NCI-H510A (cell line): ENCODE results near the gene PCBP3.
"Not testable (repeated sequence)": the region's sequence is repeated elsewhere in the genome, so short reads cannot be mapped to it uniquely, and the experiment has no call there.

ENCODE experiments used
- DNase-seq: peaks from one replicate; lab custom pipeline; 2025; lab: John Stamatoyannopoulos, UW

PCBP3 gene

DNA sequence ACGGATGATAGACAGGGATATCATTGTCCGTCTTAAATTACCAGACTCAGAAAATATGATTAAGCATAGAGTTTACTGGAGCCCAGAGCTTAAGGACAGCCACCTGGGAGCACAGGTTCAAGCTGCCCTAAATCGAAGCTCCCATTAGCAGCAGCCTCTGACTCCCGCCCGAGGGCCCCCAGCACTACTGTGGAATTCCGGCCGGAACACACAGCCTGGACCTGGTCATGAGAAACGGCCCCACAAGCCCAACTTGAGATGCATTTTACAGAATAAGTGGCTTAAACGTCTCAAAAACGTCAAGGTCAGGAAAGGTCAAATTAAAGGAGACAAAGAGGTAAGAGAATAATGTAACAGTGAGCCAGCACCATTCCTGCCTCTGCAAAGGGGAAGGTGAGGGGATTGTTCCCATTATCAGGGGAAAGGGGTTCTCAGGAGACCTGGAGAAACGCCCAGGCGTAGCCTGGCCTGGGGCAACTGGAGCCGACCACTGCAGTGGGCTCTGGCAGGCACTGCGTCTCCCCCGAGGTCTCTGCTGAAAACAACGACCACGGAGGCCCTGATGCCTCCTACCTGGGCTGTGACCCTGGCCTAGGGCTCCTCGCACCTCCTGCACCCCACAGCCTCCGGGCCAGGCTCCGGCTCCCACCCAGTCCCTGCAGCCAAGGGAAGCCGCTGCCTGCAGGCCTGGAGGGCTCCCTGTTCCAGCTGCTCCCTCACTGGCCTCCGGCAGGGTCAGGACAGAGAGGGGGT, 326.6 kb downstream of the PCBP3 start:
- DNase-seq, result no peak

DNA sequence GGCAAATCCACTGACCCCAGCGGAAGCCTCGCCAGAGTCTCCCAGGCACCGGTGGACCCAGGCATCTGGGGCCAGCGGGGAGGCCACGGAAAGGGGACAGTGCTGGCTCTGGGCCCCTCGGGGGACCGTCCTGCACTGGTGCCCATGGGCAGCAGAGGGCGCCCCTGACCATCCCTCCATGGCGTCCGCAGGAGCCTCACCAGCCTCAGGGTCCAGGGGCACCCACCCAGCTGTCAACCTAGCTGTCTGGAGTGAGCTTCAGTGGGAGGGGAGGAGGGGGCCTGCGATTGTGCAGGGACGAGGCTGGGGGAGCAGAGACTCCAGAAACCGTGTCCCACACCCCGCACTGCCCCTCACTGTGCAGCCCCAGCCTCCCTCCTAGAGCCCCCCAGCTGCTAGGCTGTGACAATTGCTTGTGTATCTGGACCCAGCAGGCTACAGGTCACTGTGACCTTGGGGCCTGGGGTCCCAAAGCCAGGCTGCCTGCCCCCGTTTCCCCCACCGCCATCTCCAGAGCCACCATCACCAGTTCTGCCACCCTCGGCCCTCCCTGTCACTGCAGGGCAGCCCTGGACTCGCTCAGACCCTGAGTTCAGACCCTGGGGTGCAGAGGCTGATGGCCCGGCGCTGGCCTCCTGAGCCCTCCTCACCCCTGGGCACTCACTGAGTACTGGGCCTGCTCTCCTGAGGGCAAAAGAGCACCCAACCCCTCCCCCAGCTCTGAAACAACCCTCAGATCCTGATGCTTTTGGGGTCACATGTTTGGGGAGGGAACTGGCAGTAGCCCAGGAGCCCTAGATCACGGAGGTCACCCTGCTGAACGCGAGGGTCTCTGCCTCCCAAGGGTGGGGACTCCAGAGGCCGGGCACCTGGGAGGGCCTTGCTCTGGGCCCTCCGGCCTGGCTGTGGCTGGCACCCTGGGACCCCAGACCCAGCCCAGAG, 327.4 kb downstream of the PCBP3 start:
- no peak for DNase-seq

DNA sequence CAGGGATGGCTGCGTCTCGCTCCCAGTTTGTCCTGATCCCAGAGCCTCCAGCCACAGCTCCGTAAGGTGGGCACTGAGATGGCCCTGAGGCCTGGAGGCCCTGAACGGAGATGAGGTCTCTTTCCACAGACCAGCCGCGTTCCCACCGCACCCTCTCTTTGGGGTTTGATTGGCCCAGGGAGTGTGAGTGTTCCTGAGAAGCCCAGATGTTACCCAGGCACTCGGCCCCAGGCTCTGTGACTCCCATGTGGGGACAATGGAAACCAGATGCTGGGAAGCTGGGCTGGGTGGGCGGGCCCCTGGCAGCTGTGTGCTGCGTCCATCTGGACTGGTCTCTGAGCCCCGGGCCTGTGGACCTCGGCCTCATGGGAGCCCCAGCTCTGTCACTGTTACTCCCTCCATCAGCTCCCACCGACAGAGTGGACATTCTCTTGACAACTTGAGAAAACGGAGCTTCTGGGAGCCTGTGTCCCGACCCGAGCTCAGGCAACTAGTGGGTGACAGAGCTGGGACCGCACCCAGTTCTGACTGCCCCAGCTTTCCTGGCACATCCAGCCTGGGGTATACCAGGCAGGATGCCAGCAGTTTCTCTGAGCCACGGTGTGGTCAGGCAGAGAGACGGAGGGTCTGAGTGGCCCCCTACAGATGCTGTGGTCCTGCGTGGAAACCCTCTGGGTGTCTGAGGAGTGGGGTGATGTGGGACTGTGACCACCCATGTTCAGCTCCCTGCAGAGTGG, 328.3 kb downstream of the PCBP3 start:
- no peak for DNase-seq

DNA sequence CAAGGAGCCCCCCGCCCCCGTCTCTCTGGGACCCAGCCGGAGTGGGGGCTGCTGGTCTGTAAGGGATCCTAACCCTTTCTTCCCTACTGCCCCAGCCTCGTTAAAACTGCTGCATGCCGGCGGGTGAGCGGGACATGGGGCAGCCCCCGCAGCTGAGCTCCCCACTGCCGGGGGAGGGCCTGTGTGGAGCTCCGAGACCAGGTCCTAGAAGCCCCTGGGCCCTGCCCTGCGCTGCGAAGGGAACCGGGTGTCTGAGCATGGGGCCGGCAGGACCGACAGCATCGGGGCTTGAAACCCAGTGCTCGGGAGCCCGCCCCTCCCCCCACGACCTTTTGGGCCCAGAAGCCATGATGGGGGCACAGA, 328.8 kb downstream of the PCBP3 start:
- no peak for DNase-seq

- DNase-seq, result no peak
These were observed 329.4 kb downstream of the PCBP3 start for GRCh38 chr21:45972716-45973474.

DNA sequence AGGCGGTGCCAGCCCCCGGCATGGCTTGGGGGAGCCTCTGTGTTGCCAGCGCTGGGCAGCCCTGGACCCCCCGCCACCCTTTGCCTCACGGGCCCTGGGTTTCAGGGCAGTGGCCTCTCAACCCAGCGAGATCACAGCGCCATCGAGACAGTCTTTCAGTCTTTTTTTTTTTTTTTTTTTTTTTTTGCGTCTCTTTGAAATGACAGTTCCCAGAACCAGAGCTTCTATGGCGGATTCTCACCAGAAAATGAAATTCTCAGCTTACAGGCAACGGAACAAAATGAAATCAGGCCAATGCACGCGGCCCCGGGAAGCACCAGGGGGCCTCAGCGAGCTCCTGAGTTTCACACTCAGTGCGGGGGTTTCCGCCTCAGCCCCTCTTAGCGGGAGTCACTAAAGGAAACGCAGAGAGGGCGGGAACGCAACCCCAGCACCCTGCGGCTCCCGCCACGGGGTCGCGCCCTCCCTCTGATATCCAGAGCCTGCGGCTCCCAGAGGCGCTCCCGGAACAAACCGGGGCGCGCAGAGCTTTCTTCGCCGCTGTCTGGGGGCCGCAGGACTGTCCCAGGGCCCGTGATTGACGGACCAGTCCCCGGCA, 330.0 kb downstream of the PCBP3 start:
- DNase-seq, result no peak

DNA sequence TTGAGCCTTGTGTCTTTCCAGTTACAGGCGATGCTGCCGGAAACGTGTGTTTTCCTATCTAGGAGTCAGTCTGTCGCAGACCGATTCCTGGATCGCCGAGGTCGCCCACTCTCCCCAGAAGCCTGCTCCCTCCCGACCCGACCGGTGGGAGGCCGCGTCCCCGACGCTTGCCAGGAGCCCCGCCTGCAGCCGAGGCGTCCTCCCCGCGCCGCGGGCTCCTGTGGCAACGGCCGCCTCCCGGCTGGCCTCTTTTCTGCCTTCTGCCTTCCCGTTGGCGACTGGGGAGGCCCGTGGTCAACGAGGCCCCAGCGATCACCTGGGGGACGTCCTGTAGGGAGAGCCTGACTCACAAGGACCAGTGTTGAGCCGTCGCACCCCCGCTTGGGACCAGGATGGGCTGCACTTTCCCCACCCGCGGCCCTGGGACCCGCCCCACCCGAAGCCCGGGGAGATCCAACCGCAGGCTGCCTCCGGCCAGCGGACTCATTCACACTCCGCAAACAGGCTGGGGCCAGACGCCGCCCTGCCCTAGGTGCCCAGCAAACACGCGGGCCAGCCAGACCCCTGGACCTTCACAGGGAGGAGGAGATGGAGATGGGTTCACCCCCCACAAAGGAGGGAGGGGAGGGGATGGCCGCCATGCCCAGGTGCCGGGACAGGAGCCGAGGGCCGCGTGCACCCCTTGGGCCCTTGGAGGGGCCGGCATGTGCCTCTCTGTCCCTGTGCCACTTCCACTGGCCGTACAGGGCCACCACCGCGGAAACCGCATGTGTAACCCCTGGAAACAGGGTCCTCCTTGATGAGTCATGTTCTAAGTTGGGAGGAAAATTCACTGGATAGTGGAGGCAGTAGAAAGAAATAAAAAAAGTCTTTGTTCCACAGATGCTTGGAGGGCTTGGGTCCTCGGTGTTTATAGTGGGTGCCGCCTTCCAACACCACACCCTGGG, 330.8 kb downstream of the PCBP3 start:
- DNase-seq, result no peak

GRCh38 chr21:45975020-45975666, 331.6 kb downstream of the PCBP3 start:
- DNase-seq, result no peak

DNA sequence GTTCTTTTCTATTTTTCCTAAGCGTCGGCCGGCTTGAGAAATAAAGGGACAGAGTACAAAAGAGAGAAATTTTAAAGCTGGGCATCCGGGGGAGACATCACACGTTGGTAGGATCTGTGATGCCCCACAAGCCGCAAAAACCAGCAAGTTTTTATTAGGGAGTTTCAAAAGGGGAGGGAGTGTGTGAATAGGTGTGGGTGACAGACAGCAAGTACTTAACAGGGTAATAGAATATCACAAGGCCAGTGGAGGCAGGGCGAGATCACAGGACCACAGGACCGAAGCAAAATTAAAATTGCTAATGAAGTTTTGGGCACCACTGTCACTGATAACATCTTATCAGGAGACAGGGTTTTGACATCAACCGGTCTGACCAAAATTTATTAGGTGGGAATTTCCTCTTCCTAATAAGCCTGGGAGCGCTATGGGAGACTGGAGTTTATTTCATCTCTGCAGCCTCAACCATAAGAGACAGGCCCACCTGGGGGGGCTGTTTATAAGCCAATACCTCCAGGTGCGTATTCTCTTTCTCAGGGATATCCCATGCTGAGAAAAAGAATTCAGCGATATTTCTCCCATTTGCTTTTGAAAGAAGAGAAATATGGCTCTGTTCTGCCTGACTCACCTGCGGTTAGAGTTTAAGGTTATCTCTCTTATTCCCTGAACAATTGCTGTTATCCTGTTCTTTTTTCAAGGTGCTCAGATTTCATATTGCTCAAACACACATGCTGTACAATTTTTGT, 332.3 kb downstream of the PCBP3 start:
- DNase-seq, result not testable (repeated sequence)

GRCh38 chr21:45976701-45977311, 333.3 kb downstream of the PCBP3 start:
- no peak for DNase-seq

DNA sequence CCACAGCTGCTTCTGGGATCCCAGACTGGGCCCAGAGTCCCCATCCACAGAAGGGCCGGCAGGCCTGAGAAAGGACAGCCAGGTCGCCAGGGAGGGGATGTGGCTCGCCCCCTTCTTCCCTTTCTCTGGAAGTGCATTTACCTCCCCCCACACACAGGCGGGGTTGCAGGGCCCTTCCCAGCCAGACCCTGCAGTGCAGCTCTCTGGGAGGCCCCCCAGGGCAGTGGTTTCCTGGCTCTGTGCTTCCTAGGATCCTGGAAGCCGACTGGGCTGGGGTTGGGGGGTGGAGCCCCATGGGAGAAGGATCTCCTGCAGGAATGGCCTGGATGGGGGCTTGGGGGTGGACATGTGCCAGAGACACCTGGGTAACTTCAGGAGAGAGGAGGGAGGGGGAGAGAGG, 333.9 kb downstream of the PCBP3 start:
- DNase-seq, result no peak

DNA sequence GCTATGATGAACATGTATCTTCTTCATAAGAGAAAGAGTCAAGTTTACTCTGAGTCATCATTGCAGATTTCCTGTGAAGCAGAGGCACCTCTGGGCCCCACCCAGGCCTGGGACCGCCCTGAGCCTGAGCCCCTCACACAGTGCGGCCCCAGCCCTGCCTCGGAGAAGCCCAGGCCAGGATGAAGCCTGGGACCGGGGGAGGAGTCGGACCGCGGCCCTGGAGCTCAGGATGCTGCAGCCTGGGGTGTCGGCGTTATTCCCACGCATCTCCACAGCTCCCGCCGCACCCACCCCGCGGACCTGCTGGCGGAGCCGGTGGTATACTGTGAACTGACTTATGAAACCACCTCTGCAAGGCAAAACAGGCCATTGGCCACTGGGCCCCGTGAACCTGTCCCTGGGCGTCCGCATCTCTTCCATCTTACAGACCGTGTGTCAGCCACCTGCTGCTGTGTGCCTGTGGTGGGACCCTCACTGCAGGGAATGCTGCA, 335.7 kb downstream of the PCBP3 start:
- no peak for DNase-seq

DNA sequence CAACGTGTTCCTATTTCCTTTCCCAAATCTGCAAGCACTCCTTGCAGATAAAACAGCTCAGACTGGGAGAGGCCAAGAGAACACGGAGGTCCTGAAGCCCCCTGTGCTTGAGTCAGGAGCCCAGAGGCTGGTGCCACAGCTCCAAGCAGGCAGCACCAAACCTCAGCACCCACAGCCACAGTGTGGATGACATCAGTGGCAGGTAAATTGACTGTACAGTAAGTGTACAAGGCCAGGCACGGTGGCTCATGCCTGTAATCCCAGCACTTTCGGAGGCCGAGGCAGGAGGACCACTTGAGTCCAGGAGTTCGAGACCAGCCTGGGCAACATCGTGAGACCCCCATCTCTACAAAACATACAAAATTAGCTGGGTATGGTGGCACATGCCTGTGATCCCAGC, 336.1 kb downstream of the PCBP3 start:
- DNase-seq, result no peak

DNA sequence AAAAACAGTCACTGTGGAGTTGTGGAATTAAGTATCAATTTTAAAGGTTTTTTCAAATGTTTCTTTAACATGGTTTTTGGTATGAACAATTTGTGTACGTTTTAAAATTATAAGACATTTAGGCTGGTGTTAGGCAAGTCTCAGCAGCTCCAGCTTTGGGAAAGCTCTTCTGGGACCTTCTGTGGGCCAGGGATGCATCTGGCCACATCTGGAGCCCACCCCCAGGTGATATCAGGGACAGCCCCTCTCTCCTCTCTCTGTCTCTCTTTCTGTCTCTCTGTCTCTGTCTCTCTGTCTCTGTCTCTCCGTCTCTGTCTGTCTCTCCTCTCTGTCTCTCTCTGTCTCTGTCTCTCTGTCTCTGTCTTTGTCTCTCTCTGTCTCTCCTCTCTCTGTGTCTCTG, 336.7 kb downstream of the PCBP3 start:
- no peak for DNase-seq

DNA sequence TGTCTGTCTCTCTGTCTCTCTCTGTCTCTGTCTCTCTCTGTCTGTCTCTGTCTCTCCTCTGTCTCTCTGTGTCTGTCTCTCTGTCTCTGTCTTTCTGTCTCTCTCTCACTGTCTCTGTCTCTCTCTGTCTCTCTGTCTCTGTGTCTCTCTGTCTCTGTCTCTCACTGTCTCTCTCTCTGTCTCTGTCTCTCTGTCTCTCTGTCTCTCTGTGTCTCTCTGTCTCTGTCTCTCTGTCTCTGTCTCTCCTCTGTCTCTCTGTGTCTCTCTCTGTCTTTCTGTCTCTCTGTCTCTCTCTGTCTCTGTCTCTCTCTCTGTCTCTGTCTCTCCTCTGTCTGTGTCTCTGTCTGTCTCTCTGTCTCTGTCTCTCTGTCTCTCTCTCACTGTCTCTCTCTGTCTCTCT, 337.2 kb downstream of the PCBP3 start:
- no peak for DNase-seq

DNA sequence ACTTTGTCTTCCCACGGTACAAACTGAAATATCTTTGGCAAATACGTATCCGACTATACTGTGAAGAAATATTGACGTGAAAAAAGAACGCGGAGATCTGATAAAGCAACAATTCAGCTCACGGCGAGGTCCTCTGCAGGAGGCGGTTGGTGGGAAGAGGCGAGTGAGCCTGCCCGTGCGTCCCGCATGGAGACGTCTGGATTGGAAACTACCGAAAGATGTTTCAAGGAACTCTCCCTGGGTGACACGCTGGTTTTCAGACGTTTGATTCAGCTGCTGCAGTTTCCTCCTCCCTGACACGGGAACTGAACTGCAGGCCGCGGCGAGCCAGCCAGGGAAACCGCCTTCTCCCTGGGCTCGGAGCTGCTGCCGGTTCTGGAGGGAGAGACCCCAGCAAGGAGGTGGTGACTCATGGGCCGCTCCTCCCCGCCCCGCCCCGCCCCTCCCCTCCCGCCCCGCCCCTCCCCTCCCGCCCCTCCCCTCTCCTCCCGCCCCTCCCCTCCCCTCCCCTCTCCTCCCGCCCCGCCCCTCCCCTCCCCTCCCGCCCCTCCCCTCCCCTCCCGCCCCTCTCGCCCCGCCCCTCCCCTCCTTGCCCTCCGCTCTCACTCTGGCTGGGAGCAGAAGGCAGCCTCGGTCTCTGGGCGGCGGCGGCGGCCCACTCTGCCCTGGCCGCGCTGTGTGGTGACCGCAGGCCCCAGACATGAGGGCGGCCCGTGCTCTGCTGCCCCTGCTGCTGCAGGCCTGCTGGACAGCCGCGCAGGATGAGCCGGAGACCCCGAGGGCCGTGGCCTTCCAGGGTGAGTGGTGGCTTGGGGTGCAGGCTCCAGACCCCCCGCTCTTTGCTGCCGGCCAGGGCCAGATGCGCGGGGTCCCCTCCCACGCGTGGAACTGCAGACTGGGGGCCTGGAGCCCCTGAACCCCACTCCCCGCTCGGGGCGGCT, 337.9 kb downstream of the PCBP3 start, which contains the start of gene COL6A1:
TSS of gene COL6A1 (plus strand) at position 620 of the 941 bp plus-strand sequence. CDS start at position 701, 81 bp downstream.
- DNase-seq, result no peak

DNA sequence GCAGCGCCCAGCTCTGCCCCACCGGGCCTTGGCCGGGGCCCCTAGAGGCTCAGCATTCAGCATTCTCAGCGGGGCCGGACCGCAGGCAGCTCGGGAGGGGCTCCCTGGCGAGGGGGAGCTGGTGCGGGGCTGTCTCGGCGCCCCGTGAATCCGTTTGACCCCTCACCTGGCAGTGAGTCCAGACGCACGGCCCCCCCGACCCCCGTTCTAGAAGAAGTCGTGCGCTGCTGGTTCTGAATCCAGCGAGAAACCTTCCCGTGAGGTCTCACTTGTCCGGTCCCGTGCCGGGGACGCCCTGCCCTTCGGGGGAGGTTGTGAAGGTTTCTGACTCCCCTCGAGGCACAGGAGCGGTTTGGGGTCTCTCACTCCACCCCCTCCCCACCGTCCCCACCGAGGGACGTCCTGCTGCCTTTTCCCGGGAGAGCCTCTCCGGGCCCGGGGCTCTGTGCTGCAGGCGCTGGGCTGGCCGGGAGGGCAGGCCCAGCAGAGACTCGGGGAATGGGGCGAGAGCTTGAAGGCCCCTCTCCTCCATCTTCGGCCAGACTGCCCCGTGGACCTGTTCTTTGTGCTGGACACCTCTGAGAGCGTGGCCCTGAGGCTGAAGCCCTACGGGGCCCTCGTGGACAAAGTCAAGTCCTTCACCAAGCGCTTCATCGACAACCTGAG, 338.7 kb downstream of the PCBP3 start:
- DNase-seq, result no peak
